Mammary epithelial cell (primary cell): ENCODE data around the gene NPAS3.

Experiments
- CTCF ChIP-seq, 2 donors: IDR thresholded peaks in 1 of 2; conservative IDR thresholded peaks in 1 of 2; 2 replicates each; pipeline ENCODE4 v1.5.1; 2011 to 2012; ENCODE audit warnings: inconsistent platforms in 2 of 2, low read length in 2 of 2, mild to moderate bottlenecking in 2 of 2, control low read depth in 1 of 2, low read depth in 1 of 2; ENCODE audit not compliant: insufficient read depth in 1 of 2; ENCODE audit errors: extremely low read depth in 1 of 2
- EZH2 ChIP-seq: IDR thresholded peaks from 2 replicates; pipeline ENCODE4 v1.6.1; 2012; ENCODE audit warnings: low read length, inconsistent platforms, borderline replicate concordance

DNA sequence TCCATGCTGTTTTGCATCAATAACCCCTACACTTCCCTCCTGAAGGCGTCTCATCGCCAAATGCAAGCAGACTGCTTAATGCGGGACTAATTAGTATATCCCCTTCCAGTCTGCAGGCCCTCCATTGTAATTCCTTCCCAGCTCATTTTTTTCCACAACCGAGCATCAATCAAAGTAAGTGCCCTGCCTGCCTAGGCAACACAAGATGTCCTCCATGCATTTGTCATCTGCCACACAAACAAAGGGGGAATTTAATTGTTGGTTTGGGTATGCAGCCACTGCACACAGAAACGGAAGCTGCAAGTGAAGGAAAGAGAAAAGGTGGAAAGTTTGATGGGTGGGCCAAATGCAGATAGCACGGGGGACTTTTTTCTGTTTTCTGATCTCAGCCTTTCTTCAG lies 844.2 kb downstream of the NPAS3 start:
- TF ChIP-seq CTCF (conservative IDR thresholded peaks at IDR 0.05 in 1 of 2, IDR thresholded peaks at IDR 0.05 in 1 of 2; ENCODE audit: extremely low read depth in 1 of 2, insufficient read depth in 1 of 2, low read depth in 1 of 2, low read length in 2 of 2): no peak
- no peak for TF ChIP-seq EZH2
